Activated T-helper 2 cell treated with anti-CD3 and anti-CD28 coated beads, Interferon-gamma antibody, Interleukin-2, Interleukin-4, amounts not matched to agents 10 μg/mL and 5 μg/mL and 100 μg/mL, durations not matched to agents 14 hours and 24 hours and 36 hours (primary cell): ENCODE measurements around the gene ZBTB20. TPM values are rescaled to one million over a fixed set of nuclear protein-coding genes. Genes with fewer than 3 reads are reported as not detected.

ENCODE experiments used
- DNase-seq: peaks from one replicate; pipeline ENCODE4 v3.0.0; 2021; ENCODE audit warnings: low spot score
- H3K27ac Mint-ChIP-seq: one replicate; pipeline ENCODE4 v1.8.0; 2021; ENCODE audit warnings: mixed read lengths
- H3K27me3 Mint-ChIP-seq: one replicate; pipeline ENCODE4 v1.8.0; 2021; ENCODE audit warnings: low read depth, mixed read lengths
- H3K36me3 Mint-ChIP-seq: one replicate; pipeline ENCODE4 v1.8.0; 2021; ENCODE audit warnings: low read depth, mixed read lengths
- H3K4me1 Mint-ChIP-seq: one replicate; pipeline ENCODE4 v1.8.0; 2021; ENCODE audit warnings: low read depth, mixed read lengths
- H3K4me3 Mint-ChIP-seq: one replicate; pipeline ENCODE4 v1.8.0; 2021; ENCODE audit warnings: low read depth, mild to moderate bottlenecking, moderate library complexity, mixed read lengths
- H3K9me3 Mint-ChIP-seq: one replicate; pipeline ENCODE4 v1.8.0; 2021; ENCODE audit warnings: mixed read lengths
- intact Hi-C: fragments of 100-400 bp; cut with micrococcal nuclease; formaldehyde crosslinking; loops from one replicate; pipeline ENCODE4 v1.15.1; 2023
- total RNA-seq: library from RNA; stranded (reverse); gene quantifications from 2 replicates; pipeline ENCODE4 v1.2.3, GENCODE V29; 2022

ZBTB20 gene
- total RNA-seq, 1 donor from 2014 or later: 3.3 TPM

- Mint-ChIP-seq H3K36me3 (no peaks in the 10 kb centered on the region), H3K4me1 (peaks cover 3% of the 10 kb centered on the region), H3K9me3 (no peaks in the 10 kb centered on the region), H3K27me3 (no peaks in the 10 kb centered on the region), H3K27ac (no peak overlapping the region), H3K4me3 (no peak overlapping the region)
- DNase-seq: no peak
- intact Hi-C loops: no loop called here
These were observed 583.4 kb downstream of the ZBTB20 start for GRCh38 chr3:114563720-114564119.

GRCh38 chr3:114562557-114562956 is 584.5 kb downstream of the ZBTB20 start:
- peaks cover 3% of the 10 kb centered on the region for H3K4me1 Mint-ChIP-seq
- H3K36me3 Mint-ChIP-seq: no peaks in the 10 kb centered on the region
- no peak for DNase-seq
- no peaks in the 10 kb centered on the region for H3K9me3 Mint-ChIP-seq
- intact Hi-C loops: no loop called here
- no peak overlapping the region for H3K27ac Mint-ChIP-seq
- H3K4me3 Mint-ChIP-seq: no peak overlapping the region
- H3K27me3 Mint-ChIP-seq: no peaks in the 10 kb centered on the region

GRCh38 chr3:114558271-114558670 is 588.8 kb downstream of the ZBTB20 start:
- Mint-ChIP-seq H3K27me3 (no peaks in the 10 kb centered on the region), H3K27ac (no peak overlapping the region), H3K9me3 (no peaks in the 10 kb centered on the region), H3K4me3 (no peak overlapping the region), H3K36me3 (no peaks in the 10 kb centered on the region), H3K4me1 (no peaks in the 10 kb centered on the region)
- intact Hi-C loops: no loop called here
- no peak for DNase-seq

- H3K27me3 Mint-ChIP-seq: no peaks in the 10 kb centered on the region
- H3K4me3 Mint-ChIP-seq: no peak overlapping the region
- no peaks in the 10 kb centered on the region for H3K9me3 Mint-ChIP-seq
- DNase-seq: no peak
- no peak overlapping the region for H3K27ac Mint-ChIP-seq
- intact Hi-C loops: no loop called here
- H3K36me3 Mint-ChIP-seq: no peaks in the 10 kb centered on the region
- no peaks in the 10 kb centered on the region for H3K4me1 Mint-ChIP-seq
These were observed 589.3 kb downstream of the ZBTB20 start for GRCh38 chr3:114557791-114558190.

GRCh38 chr3:114556657-114557213 is 590.4 kb downstream of the ZBTB20 start:
- intact Hi-C loops: no loop called here
- Mint-ChIP-seq H3K4me1 (no peaks in the 10 kb centered on the region), H3K27ac (no peak overlapping the region), H3K36me3 (no peaks in the 10 kb centered on the region), H3K4me3 (no peak overlapping the region), H3K9me3 (no peaks in the 10 kb centered on the region), H3K27me3 (no peaks in the 10 kb centered on the region)
- no peak for DNase-seq

- no peak for DNase-seq
- Mint-ChIP-seq H3K36me3 (no peaks in the 10 kb centered on the region), H3K4me1 (no peaks in the 10 kb centered on the region), H3K27me3 (no peaks in the 10 kb centered on the region), H3K27ac (no peak overlapping the region), H3K4me3 (no peak overlapping the region), H3K9me3 (no peaks in the 10 kb centered on the region)
- intact Hi-C loops: no loop called here
These were observed 592.4 kb downstream of the ZBTB20 start for GRCh38 chr3:114554731-114555130.

GRCh38 chr3:114553949-114554593 is 593.0 kb downstream of the ZBTB20 start:
- no peak overlapping the region for H3K4me3 Mint-ChIP-seq
- no peaks in the 10 kb centered on the region for H3K4me1 Mint-ChIP-seq
- DNase-seq: no peak
- intact Hi-C loops: no loop called here
- no peaks in the 10 kb centered on the region for H3K27me3 Mint-ChIP-seq
- H3K36me3 Mint-ChIP-seq: no peaks in the 10 kb centered on the region
- no peaks in the 10 kb centered on the region for H3K9me3 Mint-ChIP-seq
- no peak overlapping the region for H3K27ac Mint-ChIP-seq

GRCh38 chr3:114552527-114552812 is 594.6 kb downstream of the ZBTB20 start:
- no peaks in the 10 kb centered on the region for H3K27me3 Mint-ChIP-seq
- no peaks in the 10 kb centered on the region for H3K9me3 Mint-ChIP-seq
- intact Hi-C loops: no loop called here
- no peaks in the 10 kb centered on the region for H3K4me1 Mint-ChIP-seq
- H3K27ac Mint-ChIP-seq: no peak overlapping the region
- no peak overlapping the region for H3K4me3 Mint-ChIP-seq
- no peak for DNase-seq
- no peaks in the 10 kb centered on the region for H3K36me3 Mint-ChIP-seq

GRCh38 chr3:114551770-114552526 is 595.1 kb downstream of the ZBTB20 start:
- Mint-ChIP-seq H3K9me3 (no peaks in the 10 kb centered on the region), H3K4me3 (no peak overlapping the region), H3K4me1 (no peaks in the 10 kb centered on the region), H3K36me3 (no peaks in the 10 kb centered on the region), H3K27ac (no peak overlapping the region), H3K27me3 (no peaks in the 10 kb centered on the region)
- no peak for DNase-seq
- intact Hi-C loops: no loop called here

- H3K27ac Mint-ChIP-seq: no peak overlapping the region
- no peaks in the 10 kb centered on the region for H3K4me1 Mint-ChIP-seq
- no peak for DNase-seq
- no peaks in the 10 kb centered on the region for H3K9me3 Mint-ChIP-seq
- no peaks in the 10 kb centered on the region for H3K27me3 Mint-ChIP-seq
- intact Hi-C loops: no loop called here
- H3K36me3 Mint-ChIP-seq: no peaks in the 10 kb centered on the region
- no peak overlapping the region for H3K4me3 Mint-ChIP-seq
These were observed 596.9 kb downstream of the ZBTB20 start for GRCh38 chr3:114550165-114550564.

GRCh38 chr3:114545193-114545592 is 601.9 kb downstream of the ZBTB20 start:
- Mint-ChIP-seq H3K4me1 (no peaks in the 10 kb centered on the region), H3K36me3 (no peaks in the 10 kb centered on the region), H3K9me3 (no peaks in the 10 kb centered on the region), H3K27ac (no peak overlapping the region), H3K4me3 (no peak overlapping the region), H3K27me3 (no peaks in the 10 kb centered on the region)
- DNase-seq: no peak
- intact Hi-C loops: no loop called here

GRCh38 chr3:114542359-114542758 is 604.7 kb downstream of the ZBTB20 start:
- H3K27ac Mint-ChIP-seq: no peak overlapping the region
- no peak overlapping the region for H3K4me3 Mint-ChIP-seq
- H3K9me3 Mint-ChIP-seq: no peaks in the 10 kb centered on the region
- no peak for DNase-seq
- intact Hi-C loops: no loop called here
- H3K36me3 Mint-ChIP-seq: no peaks in the 10 kb centered on the region
- no peaks in the 10 kb centered on the region for H3K4me1 Mint-ChIP-seq
- H3K27me3 Mint-ChIP-seq: no peaks in the 10 kb centered on the region

GRCh38 chr3:114539525-114539924 is 607.6 kb downstream of the ZBTB20 start:
- intact Hi-C loops: no loop called here

More at GRCh38 chr3:114539525-114539924, 607.6 kb downstream of the ZBTB20 start:
- no peaks in the 10 kb centered on the region for H3K9me3 Mint-ChIP-seq
- no peaks in the 10 kb centered on the region for H3K4me1 Mint-ChIP-seq
- H3K36me3 Mint-ChIP-seq: no peaks in the 10 kb centered on the region
- no peak overlapping the region for H3K27ac Mint-ChIP-seq
- DNase-seq: no peak
- H3K4me3 Mint-ChIP-seq: no peak overlapping the region
- no peaks in the 10 kb centered on the region for H3K27me3 Mint-ChIP-seq
